Fibroblast of lung (primary cell): ENCODE measurements around the gene SERTAD1.

ENCODE experiments used
- CTCF ChIP-seq, 2 donors: IDR thresholded peaks in 1 of 2; conservative IDR thresholded peaks in 1 of 2; 1 replicate in 1 of 2; 2 replicates in 1 of 2; pipeline ENCODE4 v1.5.1; 2011 to 2012; ENCODE audit warnings: low read length in 2 of 2, control low read depth in 1 of 2, inconsistent platforms in 1 of 2, low read depth in 1 of 2, mild to moderate bottlenecking in 1 of 2
- EZH2 ChIP-seq: IDR thresholded peaks from 2 replicates; pipeline ENCODE4 v1.5.1; 2012; ENCODE audit warnings: low read length, control low read depth, mild to moderate bottlenecking; ENCODE audit errors: missing control alignments

- no peak for TF ChIP-seq CTCF (conservative IDR thresholded peaks at IDR 0.05 in 1 of 2, IDR thresholded peaks at IDR 0.05 in 1 of 2; ENCODE audit: low read depth in 1 of 2, low read length in 2 of 2)
- no peak for TF ChIP-seq EZH2
These were observed 25.2 kb downstream of the SERTAD1 start for GRCh38 chr19:40400559-40400958.
